Neural cell (in vitro differentiated cells): Measurements from ENCODE around the gene TMEM244. TPM values are rescaled to one million over a fixed set of nuclear protein-coding genes. Genes with fewer than 3 reads are reported as not detected.
A peak's percentile ranks its signal among the peaks of the same experiment; 100 is the strongest.

Experiments used
- H2AFZ ChIP-seq: fragments of 200-600, 300-800 bp; sonication (generic), shearing (Covaris generic); 2 replicates; pipeline ENCODE4 v1.6.0; 2014; ENCODE audit warnings: low read depth, mild to moderate bottlenecking, antibody characterized with exemption, low read length, moderate library complexity
- H3F3A ChIP-seq: fragments of 200-600 bp; shearing (Covaris generic); 2 replicates; pipeline ENCODE4 v1.6.1; 2016; ENCODE audit warnings: mild to moderate bottlenecking, moderate library complexity, mixed read lengths, antibody characterized with exemption, low read length; ENCODE audit not compliant: insufficient read depth, poor library complexity, severe bottlenecking
- H3K27ac ChIP-seq: fragments of 200-600, 300-800 bp; sonication (generic), shearing (Covaris generic); 2 replicates; pipeline ENCODE4 v1.5.1; 2014; ENCODE audit warnings: mild to moderate bottlenecking, low read length, moderate library complexity
- H3K27me3 ChIP-seq: fragments of 300-800, 200-600 bp; sonication (generic), shearing (Covaris generic); 2 replicates; pipeline ENCODE4 v1.6.0; 2014; ENCODE audit warnings: mild to moderate bottlenecking, low read depth, low read length, moderate library complexity; ENCODE audit not compliant: insufficient read depth
- H3K36me3 ChIP-seq: fragments of 300-800, 200-600 bp; sonication (generic), shearing (Covaris generic); 2 replicates; pipeline ENCODE4 v1.5.1; 2014; ENCODE audit warnings: mild to moderate bottlenecking, antibody characterized with exemption, low read length, moderate library complexity; ENCODE audit not compliant: insufficient read depth
- H3K4me2 ChIP-seq: fragments of 300-800, 200-600 bp; sonication (generic), shearing (Covaris generic); 2 replicates; pipeline ENCODE4 v1.6.0; 2014; ENCODE audit warnings: mild to moderate bottlenecking, low read length
- H3K4me3 ChIP-seq: fragments of 300-800, 200-600 bp; sonication (generic), shearing (Covaris generic); 2 replicates; pipeline ENCODE4 v1.5.1; 2014; ENCODE audit warnings: mild to moderate bottlenecking, low read length, moderate library complexity
- H3K79me2 ChIP-seq: fragments of 200-600 bp; shearing (Covaris generic); replicated peaks from 2 replicates; pipeline ENCODE4 v1.6.0; 2014; ENCODE audit warnings: mild to moderate bottlenecking, low read length, moderate library complexity; ENCODE audit not compliant: insufficient read depth
- H3K9ac ChIP-seq: fragments of 300-800, 200-600 bp; sonication (generic), shearing (Covaris generic); 2 replicates; pipeline ENCODE4 v1.6.1; 2016; ENCODE audit warnings: mild to moderate bottlenecking, low read length, mixed read lengths
- H3K9me2 ChIP-seq: fragments of 200-600 bp; shearing (Covaris generic); 2 replicates; pipeline ENCODE4 v1.6.1; 2016; ENCODE audit warnings: mild to moderate bottlenecking, low read length, mixed read lengths; ENCODE audit not compliant: insufficient read depth
- H3K9me3 ChIP-seq: fragments of 200-600, 300-800 bp; sonication (generic), shearing (Covaris generic); 2 replicates; pipeline ENCODE4 v1.6.1; 2016; ENCODE audit warnings: mild to moderate bottlenecking, mixed run types, low read length, moderate library complexity, mixed read lengths
- H4K20me1 ChIP-seq: fragments of 200-600 bp; shearing (Covaris generic); 2 replicates; pipeline ENCODE4 v1.6.1; 2016; ENCODE audit warnings: mild to moderate bottlenecking, mixed run types; ENCODE audit not compliant: insufficient read depth
- EP300 ChIP-seq: fragments of 450-650 bp; conservative IDR thresholded peaks from 2 replicates; pipeline ENCODE4 v1.6.1; 2014; ENCODE audit warnings: antibody characterized with exemption, mild to moderate bottlenecking, moderate library complexity; ENCODE audit not compliant: poor library complexity, severe bottlenecking
- EZH2 ChIP-seq: fragments of 200-600, 300-800 bp; shearing (Covaris generic), sonication (generic); IDR thresholded peaks from 2 replicates; pipeline ENCODE4 v1.6.1; 2014; ENCODE audit warnings: antibody characterized with exemption, low read length, borderline replicate concordance, mild to moderate bottlenecking; ENCODE audit not compliant: insufficient read depth, poor library complexity, severe bottlenecking
- MXI1 ChIP-seq: fragments of 450-650 bp; conservative IDR thresholded peaks from 2 replicates; pipeline ENCODE4 v1.6.1; 2014; ENCODE audit warnings: antibody characterized with exemption, mild to moderate bottlenecking; ENCODE audit not compliant: poor library complexity, severe bottlenecking
- POLR2AphosphoS5 ChIP-seq: IDR thresholded peaks from 2 replicates; pipeline ENCODE4 v1.6.1; 2012
- RAD21 ChIP-seq: fragments of 450-650 bp; conservative IDR thresholded peaks from 2 replicates; pipeline ENCODE4 v1.6.1; 2014; ENCODE audit warnings: antibody characterized with exemption, mild to moderate bottlenecking, moderate library complexity
- SMC3 ChIP-seq: fragments of 450-650 bp; conservative IDR thresholded peaks from 2 replicates; pipeline ENCODE4 v1.6.1; 2014; ENCODE audit warnings: antibody characterized with exemption, mild to moderate bottlenecking, moderate library complexity; ENCODE audit not compliant: poor library complexity
- TAF1 ChIP-seq: IDR thresholded peaks from 2 replicates; pipeline ENCODE4 v1.6.1; 2012; ENCODE audit warnings: low read depth
- polyA plus RNA-seq: library from polyadenylated mRNA; depleted of rRNA; stranded (reverse); fragments of >200 nt; gene quantifications from 2 replicates; pipeline ENCODE4 v1.2.3, GENCODE V29; 2014
- TF ChIP-seq, protein P1 (sequence below): IDR thresholded peaks from 2 replicates; pipeline ENCODE4 v1.6.1; 2012; ENCODE audit warnings: borderline replicate concordance
- TF ChIP-seq, protein P2 (sequence below): fragments of 450-650 bp; IDR thresholded peaks from 2 replicates; pipeline ENCODE4 v1.5.1; 2014; ENCODE audit warnings: antibody characterized with exemption, mild to moderate bottlenecking, moderate library complexity; ENCODE audit not compliant: poor library complexity, severe bottlenecking

TMEM244 gene
- polyA plus RNA-seq, 1 donor from 2014 or later: not detected

- TF ChIP-seq TAF1 (no peak), POLR2AphosphoS5 (no peak), SMC3 (no peak), RAD21 (no peak), MXI1 (no peak), EP300 (no peak), EZH2 (no peak)
- TF ChIP-seq, protein P1, sequence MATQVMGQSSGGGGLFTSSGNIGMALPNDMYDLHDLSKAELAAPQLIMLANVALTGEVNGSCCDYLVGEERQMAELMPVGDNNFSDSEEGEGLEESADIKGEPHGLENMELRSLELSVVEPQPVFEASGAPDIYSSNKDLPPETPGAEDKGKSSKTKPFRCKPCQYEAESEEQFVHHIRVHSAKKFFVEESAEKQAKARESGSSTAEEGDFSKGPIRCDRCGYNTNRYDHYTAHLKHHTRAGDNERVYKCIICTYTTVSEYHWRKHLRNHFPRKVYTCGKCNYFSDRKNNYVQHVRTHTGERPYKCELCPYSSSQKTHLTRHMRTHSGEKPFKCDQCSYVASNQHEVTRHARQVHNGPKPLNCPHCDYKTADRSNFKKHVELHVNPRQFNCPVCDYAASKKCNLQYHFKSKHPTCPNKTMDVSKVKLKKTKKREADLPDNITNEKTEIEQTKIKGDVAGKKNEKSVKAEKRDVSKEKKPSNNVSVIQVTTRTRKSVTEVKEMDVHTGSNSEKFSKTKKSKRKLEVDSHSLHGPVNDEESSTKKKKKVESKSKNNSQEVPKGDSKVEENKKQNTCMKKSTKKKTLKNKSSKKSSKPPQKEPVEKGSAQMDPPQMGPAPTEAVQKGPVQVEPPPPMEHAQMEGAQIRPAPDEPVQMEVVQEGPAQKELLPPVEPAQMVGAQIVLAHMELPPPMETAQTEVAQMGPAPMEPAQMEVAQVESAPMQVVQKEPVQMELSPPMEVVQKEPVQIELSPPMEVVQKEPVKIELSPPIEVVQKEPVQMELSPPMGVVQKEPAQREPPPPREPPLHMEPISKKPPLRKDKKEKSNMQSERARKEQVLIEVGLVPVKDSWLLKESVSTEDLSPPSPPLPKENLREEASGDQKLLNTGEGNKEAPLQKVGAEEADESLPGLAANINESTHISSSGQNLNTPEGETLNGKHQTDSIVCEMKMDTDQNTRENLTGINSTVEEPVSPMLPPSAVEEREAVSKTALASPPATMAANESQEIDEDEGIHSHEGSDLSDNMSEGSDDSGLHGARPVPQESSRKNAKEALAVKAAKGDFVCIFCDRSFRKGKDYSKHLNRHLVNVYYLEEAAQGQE: no peak
- TF ChIP-seq, protein P2, sequence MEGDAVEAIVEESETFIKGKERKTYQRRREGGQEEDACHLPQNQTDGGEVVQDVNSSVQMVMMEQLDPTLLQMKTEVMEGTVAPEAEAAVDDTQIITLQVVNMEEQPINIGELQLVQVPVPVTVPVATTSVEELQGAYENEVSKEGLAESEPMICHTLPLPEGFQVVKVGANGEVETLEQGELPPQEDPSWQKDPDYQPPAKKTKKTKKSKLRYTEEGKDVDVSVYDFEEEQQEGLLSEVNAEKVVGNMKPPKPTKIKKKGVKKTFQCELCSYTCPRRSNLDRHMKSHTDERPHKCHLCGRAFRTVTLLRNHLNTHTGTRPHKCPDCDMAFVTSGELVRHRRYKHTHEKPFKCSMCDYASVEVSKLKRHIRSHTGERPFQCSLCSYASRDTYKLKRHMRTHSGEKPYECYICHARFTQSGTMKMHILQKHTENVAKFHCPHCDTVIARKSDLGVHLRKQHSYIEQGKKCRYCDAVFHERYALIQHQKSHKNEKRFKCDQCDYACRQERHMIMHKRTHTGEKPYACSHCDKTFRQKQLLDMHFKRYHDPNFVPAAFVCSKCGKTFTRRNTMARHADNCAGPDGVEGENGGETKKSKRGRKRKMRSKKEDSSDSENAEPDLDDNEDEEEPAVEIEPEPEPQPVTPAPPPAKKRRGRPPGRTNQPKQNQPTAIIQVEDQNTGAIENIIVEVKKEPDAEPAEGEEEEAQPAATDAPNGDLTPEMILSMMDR: no peak
- no peak overlapping the region for H3K4me2 ChIP-seq
- no peaks in the 10 kb centered on the region for H3K9me3 ChIP-seq
- H3K4me3 ChIP-seq: no peak overlapping the region
- no peak overlapping the region for H3K27ac ChIP-seq
- H3K9me2 ChIP-seq: no peaks in the 10 kb centered on the region
- H3F3A ChIP-seq: no peaks in the 10 kb centered on the region
- no peaks in the 10 kb centered on the region for H3K36me3 ChIP-seq
- no peak overlapping the region for H2AFZ ChIP-seq
- H4K20me1 ChIP-seq: no peaks in the 10 kb centered on the region
- H3K79me2 ChIP-seq: no peaks in the 10 kb centered on the region
- no peaks in the 10 kb centered on the region for H3K27me3 ChIP-seq
- no peak overlapping the region for H3K9ac ChIP-seq
Measured at GRCh38 chr6:129894921-129895320, 33.8 kb upstream of the TMEM244 start.

- no peaks in the 10 kb centered on the region for H3K9me2 ChIP-seq
- H3K9me3 ChIP-seq: no peaks in the 10 kb centered on the region
- H3K9ac ChIP-seq: no peak overlapping the region
- no peaks in the 10 kb centered on the region for H3K36me3 ChIP-seq
- no peak overlapping the region for H3K4me2 ChIP-seq
- H2AFZ ChIP-seq: no peak overlapping the region
- no peaks in the 10 kb centered on the region for H4K20me1 ChIP-seq
- H3K4me3 ChIP-seq: no peak overlapping the region
- no peaks in the 10 kb centered on the region for H3K27me3 ChIP-seq
- H3K27ac ChIP-seq: no peak overlapping the region
- TF ChIP-seq, protein P2: peak; percentile 39
- no peak for TF ChIP-seq EZH2
- TF ChIP-seq SMC3: peak; percentile 19
- TF ChIP-seq RAD21: peak; percentile 36
- no peaks in the 10 kb centered on the region for H3F3A ChIP-seq
- H3K79me2 ChIP-seq: no peaks in the 10 kb centered on the region
Measured at GRCh38 chr6:129893640-129894039, 32.5 kb upstream of the TMEM244 start.
